C4-2B (cell line): ENCODE measurements around the gene TMCC2.

Source experiments
- H3K27ac ChIP-seq: fragments of 450-650 bp; 2 replicates; pipeline ENCODE4 v1.5.1; 2017
- CTCF ChIP-seq: fragments of 450-650 bp; conservative IDR thresholded peaks from 2 replicates; pipeline ENCODE4 v1.5.1; 2017; ENCODE audit warnings: mild to moderate bottlenecking
- ZFX ChIP-seq: fragments of 450-650 bp; IDR thresholded peaks from 2 replicates; pipeline ENCODE4 v1.6.1; 2017

TMCC2 gene

GRCh38 chr1:205321959-205322283, 94.2 kb downstream of the TMCC2 start:
- H3K27ac ChIP-seq = peak overlapping the region; percentile 99
- TF ChIP-seq CTCF = no peak
- no peak for TF ChIP-seq ZFX
